Heart left ventricle (tissue), 13 donors: ENCODE data around the gene FANCE.

Experiments used
- CTCF ChIP-seq, 12 donors: fragments of 200-600 bp; sonication (generic) in 4 of 12; IDR thresholded peaks; one replicate each; pipeline versions ENCODE4 v1.5.0 to v1.8.0; 2018 to 2022; ENCODE audit warnings: antibody characterized with exemption in 12 of 12, mild to moderate bottlenecking in 5 of 12
- POLR2A ChIP-seq, 2 donors: fragments of 450-650 bp; IDR thresholded peaks; one replicate each; pipeline ENCODE4 v1.6.1; 2017; ENCODE audit warnings: antibody characterized with exemption in 2 of 2, mild to moderate bottlenecking in 2 of 2, moderate library complexity in 2 of 2
- donor health status: ischemic (EF 13 %, LVEDD 7.1; RV severe dilation, severe dysfunction).
- donor health status: DM: no; HTN: yes; CAD: no.
- donor health status: DM: no; HTN: no; CAD: no.
- donor health status: ischemic (EF 25% LVEDD 6.9; RV normal size, moderate dysfunction).
- donor health status: ischemic (EF 25% LVEDD 5.7; RV mildly dilated, moderate dysfunction).
- donor health status: ischemic (EF 35%, LVEDD 5.7; RV mildly dilated, moderate dysfunction).
- donor health status: nonischemic (EF 11% LVEDD 7.7; RV severe dilation, severe dysfunction).
- donor health status: DM: yes; HTN: yes; CAD: no.
- donor health status: PGD.
- donor health status: ischemic (EF 29% LVEDD 5.4; RV normal size, mild dysfunction).
- donor health status: nonischemic (EF 23%, LVEDD 6.1; RV moderate dilation, normal function).

GRCh38 chr6:35435074-35435837, 16.9 kb upstream of the FANCE start:
- TF ChIP-seq CTCF (IDR thresholded peaks at IDR 0.05) (no peak), POLR2A (IDR thresholded peaks at IDR 0.05) (no peak)
